T-helper 9 cell (primary cell): Measurements from ENCODE around the gene NEK4.
"Not testable (repeated sequence)": the region's sequence is repeated elsewhere in the genome, so short reads cannot be mapped to it uniquely, and the experiment has no call there.

Source experiments
- DNase-seq: peaks from one replicate; pipeline ENCODE4 v3.0.0-alpha.2; 2020

NEK4 gene

DNA sequence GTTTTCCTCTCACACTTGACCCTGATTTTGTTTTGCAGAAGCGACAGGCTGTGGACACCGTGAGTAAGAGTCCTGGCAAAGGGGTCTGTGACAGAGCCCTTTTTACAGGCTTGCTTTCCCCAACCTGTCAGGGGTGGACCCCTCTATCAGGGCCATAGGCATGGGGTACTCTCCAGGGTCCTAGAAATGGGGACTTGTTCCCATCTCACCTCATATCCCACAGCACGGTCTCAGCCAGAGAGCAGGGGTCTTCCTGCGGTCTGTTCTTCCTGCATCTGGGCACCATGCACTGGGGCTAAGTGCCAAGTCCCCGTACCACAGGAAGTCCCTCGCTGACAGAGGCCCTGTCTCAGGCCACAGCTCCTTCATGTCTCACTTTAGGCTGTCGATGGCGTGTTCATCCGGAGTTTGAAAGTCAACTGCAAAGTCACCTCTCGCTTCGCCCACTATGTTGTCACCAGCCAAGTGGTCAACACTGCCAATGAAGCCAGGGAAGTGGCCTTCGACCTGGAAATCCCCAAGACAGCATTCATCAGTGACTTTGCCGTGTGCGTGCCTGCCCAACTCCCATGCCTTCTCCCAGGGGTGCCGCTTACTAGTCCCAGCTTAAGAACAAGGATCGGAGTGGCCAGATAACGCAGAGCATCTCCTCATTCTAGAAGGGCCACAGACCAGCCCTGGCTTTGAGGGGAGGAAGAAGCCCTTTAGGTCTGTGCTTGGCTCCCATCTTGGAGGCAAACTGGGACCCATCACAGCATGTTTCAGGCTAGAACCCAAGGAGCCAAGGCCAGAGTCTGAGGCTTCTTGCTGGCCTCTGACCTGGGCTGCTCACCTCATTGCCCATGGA lies 7.4 kb upstream of the NEK4 start:
- no peak for DNase-seq

DNA sequence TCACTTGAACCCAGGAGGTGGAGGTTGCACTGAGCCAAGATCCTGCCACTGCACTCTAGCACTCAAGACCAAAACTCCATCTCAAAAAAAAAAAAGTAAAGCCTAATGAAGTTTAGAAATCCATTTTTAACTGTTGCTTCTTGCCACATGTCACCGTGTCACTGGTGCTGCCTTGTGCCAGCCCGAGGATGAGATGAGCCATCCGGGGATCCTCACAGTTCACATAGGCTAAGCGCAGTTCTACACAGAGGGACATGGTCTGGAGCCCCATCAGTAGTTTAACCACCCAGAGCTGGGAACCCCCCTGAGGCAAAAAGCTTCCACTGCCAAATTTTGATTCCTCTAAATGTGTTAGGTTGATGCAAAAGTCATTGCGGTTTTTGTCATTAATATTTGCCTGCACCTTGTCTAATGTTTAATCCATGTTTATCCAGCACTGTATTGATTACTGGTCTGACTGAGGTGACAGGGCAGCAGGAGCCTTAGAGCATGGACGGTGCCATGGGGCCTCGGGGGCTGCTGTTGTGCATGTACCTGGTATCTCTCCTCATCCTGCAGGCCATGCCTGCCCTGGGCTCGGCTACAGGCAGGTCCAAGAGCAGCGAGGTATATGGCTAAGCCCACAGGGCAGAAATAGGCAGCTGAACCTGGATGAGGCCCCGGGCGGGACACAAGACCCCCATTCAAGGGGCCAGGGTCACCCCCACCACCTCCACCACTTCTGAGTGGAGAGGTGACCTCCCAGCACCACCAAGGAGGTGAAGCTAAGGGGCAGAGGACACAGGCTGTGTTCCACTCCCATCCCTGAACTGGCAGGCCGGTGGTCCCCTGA lies 6.6 kb upstream of the NEK4 start, which contains the start of gene ITIH1:
Gene ITIH1, plus strand, starts transcription at position 473 of the 832 bp plus-strand sequence. Its CDS starts 17 bp downstream, at position 490.
- DNase-seq = no peak

DNA sequence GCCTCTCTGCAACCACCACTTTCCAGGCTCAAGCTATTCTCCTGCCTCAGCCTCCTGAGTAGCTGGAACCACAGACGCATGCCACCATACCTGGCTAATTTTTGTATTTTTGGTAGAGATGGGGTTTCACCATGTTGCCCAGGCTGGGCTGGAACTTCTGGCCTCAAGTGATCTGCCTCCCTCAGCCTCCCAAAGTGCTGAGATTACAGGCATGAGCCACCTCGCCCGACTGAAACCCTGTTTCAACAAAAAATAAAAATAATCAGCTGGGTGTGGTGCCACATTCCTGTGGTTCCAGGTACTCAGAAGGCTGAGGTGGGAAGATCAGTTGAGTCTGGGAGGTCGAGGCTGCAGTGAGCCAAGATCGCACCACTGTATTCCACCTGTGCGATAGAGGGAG lies 5.7 kb upstream of the NEK4 start:
- DNase-seq = not testable (repeated sequence)

DNA sequence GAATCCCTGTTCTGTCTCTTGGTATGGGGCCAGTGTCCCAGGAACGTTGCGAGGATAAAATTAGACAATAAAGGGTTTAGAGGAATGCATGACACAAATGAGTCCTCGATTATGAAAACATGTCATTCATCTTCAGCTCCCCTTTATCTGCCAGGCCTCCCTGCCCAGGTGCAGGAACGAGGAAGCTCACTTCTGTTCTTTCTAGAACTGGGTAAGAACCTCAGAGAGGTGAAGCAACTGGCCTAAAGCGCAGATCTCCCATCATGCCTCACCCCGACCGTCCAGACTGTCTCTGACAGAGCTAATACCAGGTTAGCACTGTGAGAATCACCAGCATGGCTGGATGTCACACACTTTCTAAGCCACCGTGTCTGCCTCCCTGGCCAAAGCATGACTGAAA lies 5.1 kb upstream of the NEK4 start:
- no peak for DNase-seq

DNA sequence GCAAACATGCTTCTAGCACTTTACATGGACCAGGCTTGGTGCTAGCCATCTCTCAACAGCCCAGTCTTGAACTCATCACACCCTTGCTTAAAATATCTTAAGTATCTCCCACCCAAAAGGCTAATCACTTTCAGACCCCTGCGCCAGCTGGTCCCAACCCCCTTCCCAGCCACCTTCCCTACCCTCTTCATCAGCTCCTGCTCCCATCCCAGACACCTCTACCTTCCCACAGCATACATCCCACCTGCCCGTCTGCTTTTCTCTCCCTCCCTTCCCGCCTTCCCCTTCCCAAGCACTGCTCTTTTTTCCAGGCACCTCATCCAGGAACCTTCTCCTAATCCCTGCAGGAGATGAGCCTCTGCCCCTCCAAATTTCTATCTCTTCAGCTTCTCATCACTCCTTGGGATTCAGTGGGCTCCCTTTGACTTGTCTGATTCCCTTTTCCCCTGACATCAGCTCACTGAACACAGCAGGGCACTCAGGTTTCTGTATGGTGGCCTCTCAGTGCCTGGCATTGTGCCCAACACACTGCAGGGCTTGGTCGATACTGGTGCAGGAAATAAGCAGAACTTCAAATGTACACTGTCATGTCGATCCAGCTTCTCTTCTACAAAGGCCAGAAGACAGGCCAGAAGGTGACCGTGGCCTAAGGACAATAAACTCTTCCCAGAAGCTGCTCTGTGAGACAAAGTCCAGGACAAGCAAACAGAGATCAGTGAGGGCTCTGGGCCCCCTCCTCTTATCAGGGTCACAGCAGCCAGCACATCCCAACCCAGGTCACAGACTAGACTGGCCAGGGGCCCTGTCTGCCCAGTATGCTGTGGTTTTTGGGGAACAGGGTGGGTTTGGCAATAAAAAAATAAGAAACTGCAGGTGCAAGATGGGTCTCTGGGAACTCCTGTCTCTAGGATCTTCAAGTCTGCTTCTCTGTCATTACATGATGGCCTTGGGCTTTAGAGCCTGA lies 4.4 kb upstream of the NEK4 start:
- DNase-seq = no peak

DNA sequence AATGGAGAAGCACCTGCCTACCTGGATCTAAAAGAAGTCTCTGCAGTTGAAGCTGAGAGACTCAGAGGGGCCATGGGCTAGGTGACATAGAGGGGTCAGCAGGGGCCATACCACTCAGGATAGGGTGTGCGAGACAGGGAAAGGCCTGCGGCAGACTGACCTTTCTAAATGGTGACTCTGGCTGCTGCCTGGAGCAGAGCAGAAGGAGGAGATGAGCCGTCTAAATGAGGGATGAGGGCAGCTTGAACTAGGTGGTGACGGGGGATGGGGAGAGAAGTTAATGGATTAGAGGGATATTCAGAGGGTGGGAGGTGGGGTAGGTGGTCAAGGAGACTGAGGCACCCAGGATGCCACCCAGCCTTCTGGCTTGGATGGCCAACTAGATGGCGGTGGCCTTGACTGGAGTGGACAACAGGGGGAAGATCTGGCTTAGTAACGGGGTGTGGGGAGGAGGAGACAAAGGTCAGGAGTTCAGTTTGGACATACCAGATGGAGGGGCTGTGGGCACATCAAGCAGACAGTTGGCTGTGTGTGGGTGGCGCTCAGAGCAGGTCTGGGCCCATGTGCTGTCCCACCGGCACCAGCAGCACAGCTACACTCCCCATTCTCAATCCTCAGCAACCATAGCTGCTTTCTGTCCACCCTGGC lies 3.5 kb upstream of the NEK4 start:
- DNase-seq = no peak

DNA sequence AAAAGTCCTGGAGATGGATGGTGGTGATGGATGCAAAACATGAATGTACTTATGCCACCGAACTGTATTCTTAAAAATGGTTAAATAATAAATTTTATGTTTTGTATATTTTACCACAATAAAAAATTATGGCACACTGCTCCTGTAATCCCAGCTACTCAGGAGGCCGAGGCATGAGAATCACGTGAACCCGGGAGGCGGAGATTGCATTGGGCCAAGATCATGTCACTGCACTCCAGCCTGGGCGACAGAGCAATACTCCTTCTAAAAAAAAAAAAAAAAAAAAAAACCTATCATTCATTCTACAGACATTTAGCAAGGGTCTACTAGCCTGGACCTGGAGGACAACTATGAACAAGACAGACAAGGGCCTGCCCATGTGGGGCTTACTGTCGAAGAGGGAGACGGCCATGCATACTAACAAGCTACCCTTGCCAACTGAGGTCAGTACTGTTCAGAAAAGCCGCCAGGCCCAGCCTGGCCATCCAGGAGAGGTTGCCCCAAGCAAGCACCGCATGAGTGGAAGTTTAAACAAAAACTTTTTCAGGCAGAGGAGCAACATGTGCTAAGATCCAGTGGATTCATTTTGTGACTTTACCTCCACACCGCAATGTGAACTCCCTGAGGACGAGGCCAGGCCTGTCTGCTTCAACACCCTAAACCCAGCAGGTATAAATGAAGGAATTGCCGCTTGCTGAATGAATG lies 2.8 kb upstream of the NEK4 start:
- no peak for DNase-seq

DNA sequence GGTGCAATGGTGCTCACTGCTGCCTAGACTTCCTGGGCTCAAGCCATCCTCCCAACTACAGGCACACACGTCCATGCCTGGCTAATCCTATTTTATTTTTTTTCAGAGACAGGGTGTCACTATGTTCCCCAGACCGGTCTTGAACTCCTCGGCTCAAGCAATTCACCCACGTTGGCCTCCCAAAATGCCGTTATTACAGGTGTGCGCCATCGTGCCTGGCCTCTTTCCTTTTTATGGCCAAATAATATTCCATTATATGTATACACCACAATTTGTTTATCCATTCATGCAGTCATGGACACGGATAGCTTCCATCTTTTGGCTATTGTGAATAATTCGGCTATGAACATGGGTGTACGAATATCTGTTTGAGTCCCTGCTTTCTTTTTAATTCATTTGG lies 962 bp upstream of the NEK4 start:
- no peak for DNase-seq

DNA sequence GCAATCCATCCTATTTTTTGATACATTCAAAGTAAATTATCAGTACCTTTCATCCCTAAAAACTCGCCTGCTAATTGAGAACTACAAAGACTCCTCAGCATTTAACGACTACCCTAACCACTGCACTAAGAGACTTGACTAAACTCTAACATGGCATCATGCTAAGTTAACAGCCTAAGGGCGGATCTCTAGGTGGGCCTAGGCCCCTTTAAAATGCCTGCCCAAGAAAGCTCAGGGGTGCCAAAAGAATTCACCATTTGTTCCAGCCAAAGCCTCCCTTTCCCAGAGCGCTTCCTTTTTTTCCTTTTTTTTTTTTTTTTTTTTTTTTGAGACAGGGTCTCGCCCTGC lies 568 bp upstream of the NEK4 start:
- DNase-seq = no peak

DNA sequence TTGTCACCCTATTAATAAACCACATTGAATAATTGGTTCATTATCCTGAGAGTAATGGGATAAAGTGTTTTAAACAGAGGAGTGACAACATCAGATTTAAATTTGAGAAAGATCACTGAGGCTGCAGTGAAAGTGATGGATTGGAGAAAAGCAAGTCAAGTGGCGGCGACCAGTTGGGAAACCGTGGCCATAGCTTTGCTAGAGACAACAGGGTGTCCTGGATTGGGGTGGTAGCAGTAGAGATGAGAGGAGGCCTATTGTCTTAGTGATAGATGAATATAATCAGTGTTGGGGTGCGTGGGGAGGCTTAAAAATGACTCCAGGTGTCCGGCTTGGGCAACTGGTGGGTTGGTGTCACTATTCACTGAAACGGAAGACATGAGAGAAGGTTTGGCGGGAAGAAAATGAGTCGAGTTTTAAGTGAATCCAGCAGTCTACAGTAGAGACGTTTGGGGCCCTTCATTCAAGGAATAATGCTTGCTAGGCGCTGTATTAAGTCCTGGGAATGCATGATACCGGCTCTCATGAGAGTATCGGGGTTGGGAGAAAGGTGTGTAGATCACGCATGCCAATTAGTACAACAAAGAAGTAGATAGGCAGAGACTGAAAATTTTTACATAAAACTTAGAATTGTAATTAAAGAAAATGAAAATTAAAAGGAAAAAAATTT lies 819 bp downstream of the NEK4 start:
- no peak for DNase-seq

DNA sequence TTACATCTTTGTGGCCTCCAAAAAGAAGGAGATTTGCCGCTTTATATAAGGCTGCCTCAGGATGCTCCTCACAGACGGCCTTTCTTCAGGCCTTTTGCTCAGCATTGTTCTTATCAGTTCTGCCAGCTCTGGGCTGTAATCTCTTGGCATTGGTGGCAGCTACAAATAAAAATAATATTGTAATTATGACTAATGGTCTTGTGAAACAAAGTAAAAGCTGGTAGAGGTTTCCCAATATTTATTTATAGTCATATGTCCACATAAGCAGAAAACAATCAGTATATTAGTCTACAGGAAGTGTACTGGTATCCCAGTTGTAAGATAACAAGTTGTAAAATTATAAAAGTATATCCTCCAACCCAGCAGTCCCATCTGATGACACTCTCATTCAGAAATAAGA lies 7.3 kb downstream of the NEK4 start:
- DNase-seq = no peak

DNA sequence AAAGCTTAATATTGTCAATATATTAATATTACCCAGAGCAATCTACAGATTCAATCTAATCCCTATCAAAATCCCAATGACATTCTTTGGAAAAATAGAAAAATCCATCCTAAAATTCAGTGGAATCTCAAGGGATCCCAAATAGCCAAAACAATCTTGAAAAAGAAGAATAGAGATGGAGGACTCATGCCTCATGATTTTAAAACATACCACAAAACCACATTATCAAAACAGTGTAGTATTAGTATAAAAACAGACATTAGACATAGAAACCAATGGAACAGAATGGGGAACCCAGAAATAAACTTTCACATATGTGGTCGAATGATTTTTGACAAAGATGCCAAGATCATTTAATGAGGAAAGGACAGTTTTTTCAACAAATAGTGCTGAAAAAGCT lies 14.6 kb downstream of the NEK4 start:
- DNase-seq = no peak

DNA sequence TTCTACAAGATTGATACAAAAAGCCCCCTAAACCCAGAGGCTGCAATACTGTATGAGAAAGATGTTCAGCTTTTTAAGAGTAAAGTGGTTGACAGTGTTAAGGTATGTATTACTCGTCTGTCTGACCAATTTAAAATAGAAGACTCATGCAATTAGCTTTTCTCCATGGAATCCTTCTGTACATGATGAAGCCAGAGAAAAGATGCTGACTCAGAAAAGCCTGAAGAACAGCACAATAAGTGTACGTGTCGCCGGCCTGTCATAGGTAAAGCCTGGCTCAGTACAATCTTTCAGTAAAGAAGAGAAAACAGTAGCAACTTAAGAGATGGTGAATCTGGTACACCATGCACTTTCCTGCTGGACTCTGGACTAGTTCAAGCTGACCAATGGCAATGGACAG lies 16.4 kb downstream of the NEK4 start:
- no peak for DNase-seq

DNA sequence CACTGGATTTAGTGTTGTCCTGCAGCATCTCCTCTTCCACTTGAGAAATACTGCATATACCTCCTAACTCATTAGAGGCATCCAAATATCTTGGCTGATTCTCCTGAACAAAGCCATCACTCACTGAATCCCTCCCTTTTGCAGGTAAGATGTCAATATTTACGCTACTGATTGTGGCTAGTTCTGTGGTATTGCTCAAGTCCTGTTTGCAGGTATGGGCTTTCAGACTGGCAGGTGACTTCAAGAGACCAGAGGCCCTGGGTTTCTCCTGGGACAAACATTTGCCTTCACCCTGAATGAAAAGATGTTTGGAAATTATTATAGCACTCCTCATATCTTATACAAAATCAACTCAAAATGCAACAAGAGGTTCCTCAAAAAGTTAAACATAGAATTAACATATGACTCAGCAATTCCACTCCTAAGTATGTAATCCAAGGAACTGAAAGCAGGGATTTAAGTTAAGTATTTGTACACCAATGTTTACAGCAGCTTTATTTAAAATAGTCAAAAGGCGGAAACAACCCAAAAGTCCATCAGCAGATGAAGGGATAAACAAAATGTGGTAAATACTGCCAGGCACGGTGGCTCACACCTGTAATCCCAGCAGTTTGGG lies 18.6 kb downstream of the NEK4 start:
- no peak for DNase-seq

DNA sequence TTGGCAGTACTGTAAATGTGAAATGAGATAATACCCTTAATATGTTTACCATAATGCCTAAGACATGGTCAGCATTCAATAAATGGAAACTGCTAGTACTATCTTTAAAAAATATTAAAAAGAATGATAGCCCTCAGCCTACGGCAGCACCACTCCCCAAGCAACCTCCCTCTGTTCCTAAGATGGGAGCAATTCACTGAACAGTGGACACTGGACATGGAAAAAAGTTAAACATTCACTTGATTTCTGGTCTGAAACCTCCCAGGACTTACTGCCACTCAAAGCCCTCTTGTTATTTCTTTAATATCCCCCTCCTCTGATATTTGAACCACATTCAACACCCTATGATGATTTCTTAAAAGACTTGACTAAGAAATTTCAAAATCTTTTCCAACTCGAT lies 27.0 kb downstream of the NEK4 start:
- DNase-seq = no peak

DNA sequence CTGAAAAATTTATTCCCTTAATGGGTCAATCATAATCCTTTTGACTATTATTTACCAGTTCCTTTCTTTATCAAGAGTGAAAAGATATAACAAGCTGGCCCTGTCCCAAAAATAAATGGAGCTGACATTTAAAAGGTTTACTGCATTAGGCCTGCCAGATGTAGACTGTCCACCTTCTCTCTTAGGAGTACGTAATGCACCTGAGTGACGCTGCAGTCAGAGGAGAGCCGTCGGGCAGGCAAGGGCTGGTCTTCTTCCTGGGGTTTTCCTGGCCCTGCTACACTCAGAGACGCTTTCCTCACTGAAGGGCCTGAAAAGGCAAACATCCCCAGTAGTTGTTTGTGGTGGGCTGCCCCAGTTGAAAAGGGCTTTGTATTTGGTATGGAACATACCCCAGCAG lies 27.6 kb downstream of the NEK4 start:
- no peak for DNase-seq

DNA sequence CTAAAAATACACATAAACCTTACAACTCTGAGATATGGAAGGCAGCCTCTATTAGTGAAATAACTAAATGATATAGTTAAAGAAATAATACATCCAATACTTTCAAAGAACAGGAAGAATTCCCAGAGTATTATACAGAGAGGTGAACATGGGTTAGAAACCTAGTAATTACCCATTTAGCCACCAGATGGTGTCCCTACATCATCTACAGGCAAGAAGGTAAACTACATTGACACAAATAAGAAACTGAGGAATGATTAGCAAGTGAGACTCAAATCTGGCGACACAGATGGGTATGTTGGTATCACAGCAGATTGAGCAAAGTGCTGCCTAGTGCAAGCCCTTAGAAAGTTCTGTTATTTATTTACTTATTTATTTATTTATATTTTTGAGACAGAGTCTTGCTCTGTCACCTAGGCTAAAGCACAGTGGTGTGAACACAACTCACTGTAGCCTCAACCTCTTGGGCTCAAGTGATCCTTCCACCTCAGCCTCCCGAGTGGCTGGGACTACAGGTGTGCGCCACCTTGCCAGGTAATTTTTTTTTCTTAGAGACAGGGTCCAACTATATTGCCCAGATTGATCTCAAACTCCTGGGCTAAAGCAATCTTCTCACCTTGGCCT lies 28.2 kb downstream of the NEK4 start:
- DNase-seq = no peak

DNA sequence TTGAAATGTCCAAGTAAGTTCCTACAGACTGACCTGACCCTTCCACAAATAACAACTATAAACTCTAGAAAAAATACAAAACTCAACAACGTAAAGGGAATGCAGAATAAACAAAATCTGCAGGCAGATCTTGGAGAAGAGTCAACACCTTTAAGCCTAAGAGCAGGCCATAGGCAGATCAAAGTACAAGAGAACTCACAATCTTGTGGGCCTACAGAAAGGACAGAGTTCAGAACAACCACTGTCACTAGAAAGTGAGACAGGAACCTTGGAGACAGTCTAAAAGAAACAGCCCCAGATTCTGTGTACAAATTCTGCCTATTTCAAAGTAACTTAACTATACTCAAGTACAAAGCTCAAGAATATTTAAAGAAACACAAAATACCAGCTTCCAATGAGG lies 31.0 kb downstream of the NEK4 start:
- DNase-seq = no peak

DNA sequence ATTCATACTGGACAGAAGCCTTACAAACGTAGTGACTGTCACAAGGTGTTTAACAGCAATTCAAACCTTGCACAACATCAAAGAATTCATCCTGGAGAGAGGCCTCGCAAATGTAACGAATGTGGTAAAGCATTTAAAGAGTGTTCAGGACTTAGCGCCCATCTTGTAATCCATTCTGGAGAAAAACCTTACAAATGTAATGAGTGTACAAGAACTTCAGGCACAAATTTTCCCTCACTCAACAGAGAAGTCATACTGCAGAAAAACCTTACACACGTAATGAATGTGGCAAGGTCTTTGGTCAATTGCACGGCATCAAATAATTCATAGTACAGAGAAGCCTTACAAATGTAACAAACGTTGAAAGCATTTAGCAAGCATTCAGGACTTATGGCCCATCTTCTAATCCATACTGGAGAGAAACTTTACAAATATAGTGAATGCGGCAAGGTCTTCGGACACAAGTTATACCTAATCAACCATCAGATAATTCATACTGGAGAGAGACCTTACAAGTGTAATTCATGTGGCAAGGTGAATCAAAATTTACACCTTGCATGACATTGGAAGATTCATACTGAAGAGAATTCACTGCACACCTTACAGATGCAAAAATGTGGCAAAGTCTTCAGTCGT lies 37.4 kb downstream of the NEK4 start:
- no peak for DNase-seq

DNA sequence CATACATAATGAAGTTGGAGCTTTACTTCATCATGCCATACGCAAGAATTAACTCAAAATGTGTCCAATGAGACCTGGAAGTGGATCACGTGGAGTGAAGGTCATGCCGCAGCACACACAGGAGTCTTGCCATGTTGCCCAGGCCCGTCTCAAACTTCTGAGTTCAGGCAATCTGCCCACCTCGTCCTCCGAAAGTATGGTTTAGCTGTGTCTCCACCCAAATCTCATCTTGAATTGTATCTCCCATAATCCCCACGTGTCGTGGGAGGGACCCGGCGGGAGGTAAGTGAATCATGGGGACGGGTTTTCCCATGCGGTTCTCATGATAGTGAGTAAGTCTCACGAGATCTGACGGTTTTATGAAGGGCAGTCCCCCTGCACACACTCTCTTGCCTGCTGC lies 39.1 kb downstream of the NEK4 start:
- DNase-seq = no peak
